H1 (cell line): Measurements from ENCODE around the gene TBCD. TPM values are rescaled to one million over a fixed set of nuclear protein-coding genes. Genes with fewer than 3 reads are reported as not detected.

ENCODE experiments used
- CTCF ChIA-PET: fragments of 300-600 bp; sonication (Branson Sonifier 250); formaldehyde crosslinking; loops from one replicate; lab custom pipeline; 2021; ENCODE audit not compliant: partially characterized antibody; lab: Charles Lee
- POLR2A ChIA-PET: fragments of 300-600 bp; sonication (Branson Sonifier 250); formaldehyde crosslinking; loops from one replicate; lab custom pipeline; 2021; ENCODE audit warnings: inconsistent platforms; ENCODE audit not compliant: partially characterized antibody; lab: Charles Lee
- DNase-seq, 2 experiments: peaks; one replicate each; pipeline versions ENCODE4 v3.0.0 to v3.0.0-alpha.2; 2010 to 2022; ENCODE audit warnings: low spot score in 2 of 2, low read depth in 1 of 2, mixed read lengths in 1 of 2
- FAIRE-seq: peaks from 2 replicates; lab custom pipeline; 2011; peaks lifted over from hg19 to GRCh38; lab: Jason Lieb, UNC
- H2AFZ ChIP-seq: 2 replicates; pipeline ENCODE4 v1.8.1; 2012; ENCODE audit warnings: low read length, inconsistent platforms
- H2AK5ac ChIP-seq: 2 replicates; pipeline ENCODE4 v1.6.1; 2013; ENCODE audit warnings: low read depth, low read length
- H2BK120ac ChIP-seq: replicated peaks from 2 replicates; pipeline ENCODE3; 2013; ENCODE audit warnings: low read depth, low read length, inconsistent platforms
- H2BK12ac ChIP-seq: 2 replicates; pipeline ENCODE4 v1.6.1; 2013; ENCODE audit warnings: low read depth, low read length
- H2BK15ac ChIP-seq: 2 replicates; pipeline ENCODE4 v1.6.1; 2013; ENCODE audit warnings: low read length
- H2BK20ac ChIP-seq: 2 replicates; pipeline ENCODE4 v1.6.1; 2013; ENCODE audit warnings: low read length
- H2BK5ac ChIP-seq: 2 replicates; pipeline ENCODE4 v1.6.1; 2013; ENCODE audit warnings: low read depth, low read length
- H3K14ac ChIP-seq: 2 replicates; pipeline ENCODE4 v1.6.1; 2013; ENCODE audit warnings: inconsistent platforms; ENCODE audit not compliant: insufficient read length
- H3K18ac ChIP-seq: 2 replicates; pipeline ENCODE4 v1.6.1; 2013; ENCODE audit warnings: low read length; ENCODE audit errors: extremely low read depth
- H3K23ac ChIP-seq: 2 replicates; pipeline ENCODE4 v1.6.1; 2013; ENCODE audit warnings: inconsistent platforms; ENCODE audit not compliant: insufficient read length
- H3K23me2 ChIP-seq: 2 replicates; pipeline ENCODE4 v1.6.1; 2013; ENCODE audit warnings: low read depth, low read length
- H3K27ac ChIP-seq: 2 replicates; pipeline ENCODE4 v1.6.1; 2011; ENCODE audit warnings: low read depth, low read length, inconsistent platforms
- H3K27me3 ChIP-seq, 4 experiments: replicated peaks in 1 of 4; 1 replicate in 1 of 4; 2 replicates in 3 of 4; pipeline versions ENCODE4 v1.6.1 to v1.8.1; 2011 to 2013; ENCODE audit warnings: low read length in 3 of 4, mild to moderate bottlenecking in 3 of 4, inconsistent platforms in 2 of 4, mixed read lengths in 2 of 4, moderate library complexity in 1 of 4; ENCODE audit not compliant: control insufficient read depth in 3 of 4, insufficient read depth in 3 of 4; ENCODE audit errors: extremely low read depth in 1 of 4
- H3K36me3 ChIP-seq, 4 experiments: 2 replicates each; pipeline versions ENCODE4 v1.6.1 to v1.8.1; 2011 to 2013; ENCODE audit warnings: mild to moderate bottlenecking in 4 of 4, low read length in 3 of 4, moderate library complexity in 2 of 4, control low read depth in 1 of 4, inconsistent platforms in 1 of 4; ENCODE audit not compliant: insufficient read depth in 4 of 4, control insufficient read depth in 2 of 4
- H3K4ac ChIP-seq: replicated peaks from 2 replicates; pipeline ENCODE3; 2013; ENCODE audit warnings: low read length, low read depth, mixed read lengths, inconsistent platforms; ENCODE audit not compliant: insufficient read length
- H3K4me1 ChIP-seq, 4 experiments: replicated peaks in 1 of 4; 1 replicate in 1 of 4; 2 replicates in 3 of 4; pipeline versions ENCODE4 v1.6.1 to v1.8.1; 2011 to 2013; ENCODE audit warnings: low read length in 3 of 4, inconsistent platforms in 2 of 4, mixed read lengths in 1 of 4; ENCODE audit not compliant: insufficient read depth in 4 of 4, control insufficient read depth in 3 of 4
- H3K4me2 ChIP-seq, 2 experiments: 2 replicates each; pipeline versions ENCODE4 v1.6.1 to v1.8.1; 2011 to 2013; ENCODE audit warnings: low read depth in 2 of 2, low read length in 2 of 2, control low read depth in 1 of 2, inconsistent platforms in 1 of 2, mild to moderate bottlenecking in 1 of 2; ENCODE audit not compliant: insufficient read depth in 1 of 2
- H3K4me3 ChIP-seq, 4 experiments: fragments of 200-600, 300-600 bp in 1 of 4; sonication (generic), shearing (Covaris generic), sonication (Bioruptor Twin) in 1 of 4; 2 replicates each; pipeline versions ENCODE4 v1.5.1 to v1.8.1; 2011 to 2016; ENCODE audit warnings: low read length in 4 of 4, low read depth in 3 of 4, control low read depth in 2 of 4, inconsistent platforms in 2 of 4, mild to moderate bottlenecking in 2 of 4, mixed read lengths in 1 of 4, moderate library complexity in 1 of 4; ENCODE audit not compliant: insufficient read depth in 2 of 4; ENCODE audit errors: extremely low read depth in 1 of 4
- H3K56ac ChIP-seq: replicated peaks from 2 replicates; pipeline ENCODE3; 2013; ENCODE audit warnings: low read depth, mild to moderate bottlenecking, mixed read lengths, low read length, inconsistent platforms; ENCODE audit not compliant: insufficient read length
- H3K79me1 ChIP-seq: 2 replicates; pipeline ENCODE4 v1.6.1; 2013; ENCODE audit warnings: low read depth, low read length, control low read depth
- H3K79me2 ChIP-seq, 2 experiments: 2 replicates each; pipeline versions ENCODE4 v1.6.1 to v1.8.1; 2012 to 2013; ENCODE audit warnings: low read length in 2 of 2, mild to moderate bottlenecking in 2 of 2, inconsistent platforms in 1 of 2; ENCODE audit not compliant: insufficient read depth in 2 of 2, control insufficient read depth in 1 of 2
- H3K9ac ChIP-seq, 4 experiments: replicated peaks in 1 of 4; 1 replicate in 1 of 4; 2 replicates in 3 of 4; pipeline versions ENCODE4 v1.6.1 to v1.8.1; 2011 to 2013; ENCODE audit warnings: low read depth in 3 of 4, low read length in 3 of 4, control low read depth in 2 of 4, mild to moderate bottlenecking in 2 of 4, moderate library complexity in 2 of 4, inconsistent platforms in 1 of 4; ENCODE audit errors: extremely low read depth in 1 of 4
- H3K9me3 ChIP-seq, 2 experiments: 2 replicates each; pipeline versions ENCODE4 v1.6.1 to v1.8.1; 2012 to 2013; ENCODE audit warnings: mild to moderate bottlenecking in 2 of 2, moderate library complexity in 2 of 2, control low read depth in 1 of 2, inconsistent platforms in 1 of 2, low read depth in 1 of 2, low read length in 1 of 2, mixed read lengths in 1 of 2; ENCODE audit not compliant: insufficient read depth in 2 of 2
- H4K20me1 ChIP-seq, 2 experiments: replicated peaks in 1 of 2; 2 replicates each; pipeline versions ENCODE3 to v1.8.1; 2011 to 2013; ENCODE audit warnings: inconsistent platforms in 2 of 2, low read length in 2 of 2, mild to moderate bottlenecking in 1 of 2; ENCODE audit not compliant: insufficient read depth in 2 of 2, control insufficient read depth in 1 of 2
- H4K5ac ChIP-seq: 2 replicates; pipeline ENCODE4 v1.6.1; 2013; ENCODE audit warnings: low read length, low read depth, mixed read lengths, inconsistent platforms; ENCODE audit not compliant: insufficient read length
- H4K8ac ChIP-seq: 2 replicates; pipeline ENCODE4 v1.8.0; 2013; ENCODE audit warnings: mild to moderate bottlenecking, moderate library complexity, low read length, inconsistent platforms; ENCODE audit not compliant: insufficient read depth; ENCODE audit errors: extremely low read depth
- H4K91ac ChIP-seq: replicated peaks from 2 replicates; pipeline ENCODE3; 2013; ENCODE audit warnings: low read length, mixed read lengths, inconsistent platforms; ENCODE audit not compliant: insufficient read length
- WGBS, 2 experiments: shearing (Covaris generic) in 1 of 2; methylation state at CpG; one replicate each; pipeline versions ENCODE4 v1.1.6 to v1.1.7; 2013 to 2015; ENCODE audit warnings: low lambda C conversion rate in 2 of 2, mixed read lengths in 2 of 2, inconsistent platforms in 1 of 2, low coverage in 1 of 2, missing lambda C conversion rate in 1 of 2; ENCODE audit not compliant: insufficient replicate concordance in 2 of 2, insufficient coverage in 1 of 2, insufficient read length in 1 of 2; ENCODE audit errors: extremely low coverage in 1 of 2, missing lambda C conversion rate in 1 of 2; 5-methylcytosine and 5-hydroxymethylcytosine counted together
- polyA plus RNA-seq, 7 experiments: library from polyadenylated mRNA; depleted of rRNA in 3 of 7; stranded (reverse) in 5 of 7; unstranded in 2 of 7; fragments of >200 nt in 5 of 7; fragments of 200-250 nt in 2 of 7; gene quantifications; 1 replicate in 5 of 7; 2 replicates in 1 of 7; 4 replicates in 1 of 7; pipeline versions ENCODE4 v1.2.1 to v1.2.3, GENCODE V29; 2011 to 2013; ENCODE audit warnings: missing spikeins in 2 of 7, mixed read lengths in 2 of 7
- total RNA-seq: library from RNA; stranded (reverse); fragmentation: NEBNext Ultra II Directional; extraction: Animal tissue kit (Norgen Biotek cat#: 25700); gene quantifications from 2 replicates; pipeline ENCODE4 v1.2.1, GENCODE V29; 2021

The TBCD gene
- total and polyA plus RNA-seq, 2 of the 8 experiments (the other 6 are each of a cell fraction or from before 2014, with no cell fraction given): 118 to 162 TPM

DNA sequence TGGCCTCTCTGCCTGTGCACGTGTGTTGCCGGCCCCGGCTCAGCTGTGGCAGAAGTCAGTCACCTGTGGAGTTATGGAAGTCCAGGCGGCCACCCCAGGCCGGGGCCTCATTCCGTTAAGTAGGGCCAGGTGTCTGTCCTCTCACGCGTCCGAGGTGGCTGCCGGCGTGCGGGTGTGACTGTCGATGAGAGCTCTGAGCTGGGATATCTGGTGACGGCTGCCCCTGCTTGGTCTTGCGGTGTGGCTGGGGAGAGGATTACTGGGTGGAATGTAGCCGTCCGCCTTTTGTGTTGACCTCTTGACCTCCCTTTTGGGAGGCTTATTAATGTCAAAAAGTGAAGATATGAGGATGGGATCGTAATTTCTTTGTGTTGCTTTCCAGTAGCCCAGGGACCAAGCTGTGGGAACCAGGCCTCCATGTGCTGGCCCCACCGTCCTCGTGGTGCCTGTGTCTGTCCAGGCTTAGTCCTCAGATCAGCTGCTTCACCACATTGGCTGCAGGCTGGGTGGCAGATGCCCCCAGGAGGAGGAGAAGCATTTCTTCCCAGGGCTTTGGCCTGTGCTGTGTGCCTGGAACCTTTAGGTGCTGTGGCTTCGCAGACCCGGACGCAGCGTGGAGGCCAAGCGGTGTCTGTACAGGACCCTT is 111.0 kb downstream of the TBCD start:
- Histone ChIP-seq H3K79me2 (peaks cover 0 to 17% of the 10 kb centered on the region in 2 experiments; a peak in 1 of 4 replicates), H2BK12ac (no peak overlapping the region), H2AK5ac (no peak overlapping the region), H3K9me3 (no peaks in the 10 kb centered on the region), H3K14ac (no peak overlapping the region), H3K4ac (no peak overlapping the region), H3K18ac (no peak overlapping the region; the same call in 1 of the 2 replicates), H3K9ac (no peak overlapping the region; a peak in 1 of 7 replicates), H3K79me1 (peaks cover 15% of the 10 kb centered on the region), H3K27ac (no peak overlapping the region), H3K4me2 (no peak overlapping the region), H3K4me3 (no peak overlapping the region), H2BK5ac (0 out of 2 replicates have a peak overlapping the region, but pooled peaks have one; percentile 24), H4K5ac (no peak overlapping the region), H3K36me3 (no peaks in the 10 kb centered on the region), H2BK120ac (no peak overlapping the region), H4K91ac (no peak overlapping the region), H2BK20ac (no peak overlapping the region), H3K23ac (no peak overlapping the region), H4K8ac (no peak overlapping the region), H3K56ac (no peak overlapping the region), H2AFZ (no peak overlapping the region), H4K20me1 (peaks cover 9 to 26% of the 10 kb centered on the region in 2 experiments), H3K27me3 (no peaks in the 10 kb centered on the region), H3K23me2 (no peaks in the 10 kb centered on the region), H2BK15ac (no peak overlapping the region), H3K4me1 (peaks cover 0 to 8% (median 2%) of the 10 kb centered on the region in 4 experiments; a peak in 3 of 7 replicates)
- DNase-seq (no peak), FAIRE-seq (no peak)
- ChIA-PET POLR2A (no interaction called here), CTCF (interaction anchor here (1.3 to 2.2 kb wide), 7 partner anchors 9 to 46 kb away, joined by 3 to 6 read pairs (median 4); no protein-coding TSS in a partner anchor)
- WGBS, 2 experiments: 94% methylated on average over 24 of the region's 25 CpGs; no CpG with 5 or more reads in 1 of the 2 experiments
